Measurements from ENCODE around the gene KRT17. TPM values are rescaled to one million over a fixed set of nuclear protein-coding genes. Genes with fewer than 3 reads are reported as not detected.
"Not testable (repeated sequence)": the region's sequence is repeated elsewhere in the genome, so short reads cannot be mapped to it uniquely, and the experiment has no call there.

KRT17 gene
- total RNA-seq, 1 donor from 2014 or later = not detected

GRCh38 chr17:41629316-41629715, 4.9 kb upstream of the KRT17 start:
- no peak for TF ChIP-seq CTCF (IDR thresholded peaks at IDR 0.05; ENCODE audit: borderline replicate concordance)
- DNase-seq = no peak
- Histone ChIP-seq H3K36me3 (no peaks in the 10 kb centered on the region), H3K27me3 (ENCODE audit: low read depth) (peaks cover 11% of the 10 kb centered on the region), H3K27ac (replicated peaks) (no peak overlapping the region), H3K4me3 (no peak overlapping the region), H3K9me3 (replicated peaks) (no peaks in the 10 kb centered on the region), H3K4me1 (peaks cover 5% of the 10 kb centered on the region)
- intact Hi-C loops (cut with micrococcal nuclease) = no loop called here

- intact Hi-C loops (cut with micrococcal nuclease); H3K4me1 ChIP-seq; DNase-seq: not testable (repeated sequence)
These were observed 4.4 kb upstream of the KRT17 start for GRCh38 chr17:41628621-41629255.

GRCh38 chr17:41628073-41628370, 3.6 kb upstream of the KRT17 start:
- H3K27me3 ChIP-seq (ENCODE audit: low read depth) = peaks cover 23% of the 10 kb centered on the region
- H3K27ac ChIP-seq (replicated peaks); intact Hi-C loops (cut with micrococcal nuclease); H3K4me3 ChIP-seq; H3K9me3 ChIP-seq (replicated peaks); H3K36me3 ChIP-seq; DNase-seq; H3K4me1 ChIP-seq: not testable (repeated sequence)

More at GRCh38 chr17:41628621-41629255, 4.4 kb upstream of the KRT17 start:
- peaks cover 17% of the 10 kb centered on the region for H3K27me3 ChIP-seq (ENCODE audit: low read depth)
- not testable (repeated sequence) for H3K9me3 ChIP-seq (replicated peaks); H3K4me3 ChIP-seq; H3K27ac ChIP-seq (replicated peaks); H3K36me3 ChIP-seq

GRCh38 chr17:41627316-41628072, 3.1 kb upstream of the KRT17 start:
- intact Hi-C loops (cut with micrococcal nuclease) = no loop called here
- no peaks in the 10 kb centered on the region for H3K36me3 ChIP-seq
- H3K9me3 ChIP-seq (replicated peaks) = no peaks in the 10 kb centered on the region
- no peak for TF ChIP-seq CTCF (IDR thresholded peaks at IDR 0.05; ENCODE audit: borderline replicate concordance)
- no peak overlapping the region for H3K27ac ChIP-seq (replicated peaks)
- no peak for DNase-seq
- peaks cover 29% of the 10 kb centered on the region for H3K27me3 ChIP-seq (ENCODE audit: low read depth)
- no peak overlapping the region for H3K4me3 ChIP-seq
- H3K4me1 ChIP-seq = peaks cover 5% of the 10 kb centered on the region

- H3K4me3 ChIP-seq; DNase-seq; intact Hi-C loops (cut with micrococcal nuclease); H3K4me1 ChIP-seq; H3K27ac ChIP-seq (replicated peaks); H3K9me3 ChIP-seq (replicated peaks); H3K36me3 ChIP-seq: not testable (repeated sequence)
- peaks cover 34% of the 10 kb centered on the region for H3K27me3 ChIP-seq (ENCODE audit: low read depth)
These were observed 2.5 kb upstream of the KRT17 start for GRCh38 chr17:41626914-41627295.

- H3K27ac ChIP-seq (replicated peaks); H3K4me1 ChIP-seq; H3K9me3 ChIP-seq (replicated peaks); H3K4me3 ChIP-seq; H3K36me3 ChIP-seq; intact Hi-C loops (cut with micrococcal nuclease); DNase-seq: not testable (repeated sequence)
- H3K27me3 ChIP-seq (ENCODE audit: low read depth) = peaks cover 36% of the 10 kb centered on the region
These were observed 1.9 kb upstream of the KRT17 start for GRCh38 chr17:41626028-41626913.

GRCh38 chr17:41625602-41626001, 1.2 kb upstream of the KRT17 start:
- Histone ChIP-seq H3K4me1 (peaks cover 5% of the 10 kb centered on the region), H3K36me3 (no peaks in the 10 kb centered on the region), H3K9me3 (replicated peaks) (no peaks in the 10 kb centered on the region), H3K27ac (replicated peaks) (no peak overlapping the region), H3K4me3 (no peak overlapping the region), H3K27me3 (ENCODE audit: low read depth) (peaks cover 40% of the 10 kb centered on the region)
- intact Hi-C loops (cut with micrococcal nuclease) = no loop called here
- no peak for DNase-seq
- no peak for TF ChIP-seq CTCF (IDR thresholded peaks at IDR 0.05; ENCODE audit: borderline replicate concordance)

- H3K27ac ChIP-seq (replicated peaks); H3K36me3 ChIP-seq; H3K4me3 ChIP-seq; H3K9me3 ChIP-seq (replicated peaks); DNase-seq; H3K4me1 ChIP-seq; intact Hi-C loops (cut with micrococcal nuclease): not testable (repeated sequence)
- H3K27me3 ChIP-seq (ENCODE audit: low read depth) = peaks cover 63% of the 10 kb centered on the region
These were observed 1.1 kb downstream of the KRT17 start for GRCh38 chr17:41623184-41623861.

- H3K27ac ChIP-seq (replicated peaks); intact Hi-C loops (cut with micrococcal nuclease); H3K4me1 ChIP-seq; DNase-seq; H3K36me3 ChIP-seq; H3K9me3 ChIP-seq (replicated peaks); H3K4me3 ChIP-seq: not testable (repeated sequence)
- H3K27me3 ChIP-seq (ENCODE audit: low read depth) = peaks cover 70% of the 10 kb centered on the region
These were observed 1.8 kb downstream of the KRT17 start for GRCh38 chr17:41622340-41623183.

All from left ventricle myocardium inferior (tissue), 1 donor.